ENCODE data around the gene MIA2.

DNA sequence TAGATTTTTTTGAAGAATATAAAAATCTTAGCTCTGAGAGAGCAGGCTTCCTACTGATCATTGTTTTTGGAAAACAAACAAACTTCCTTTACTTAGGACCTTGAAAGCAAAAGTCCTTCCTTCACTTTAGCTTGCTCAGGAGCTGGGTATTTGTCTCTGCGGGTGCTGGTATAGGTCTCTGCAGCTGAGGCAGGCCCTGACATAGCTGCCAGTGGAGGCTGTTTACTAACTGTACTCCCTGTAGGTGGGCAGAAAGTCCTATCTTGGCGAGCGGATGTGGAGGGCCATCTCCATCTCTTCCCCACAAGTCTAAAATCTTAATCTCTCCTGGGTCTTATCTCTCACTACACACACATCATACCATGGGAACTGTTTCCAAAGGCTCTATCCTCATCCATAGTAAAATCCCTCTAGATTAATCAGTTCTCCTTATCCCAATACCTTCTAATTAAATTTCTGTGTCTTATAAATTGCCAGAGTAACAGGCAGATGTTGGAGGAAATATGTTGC, 4.1 kb upstream of the MIA2 start:
- TF ChIP-seq, protein P1, sequence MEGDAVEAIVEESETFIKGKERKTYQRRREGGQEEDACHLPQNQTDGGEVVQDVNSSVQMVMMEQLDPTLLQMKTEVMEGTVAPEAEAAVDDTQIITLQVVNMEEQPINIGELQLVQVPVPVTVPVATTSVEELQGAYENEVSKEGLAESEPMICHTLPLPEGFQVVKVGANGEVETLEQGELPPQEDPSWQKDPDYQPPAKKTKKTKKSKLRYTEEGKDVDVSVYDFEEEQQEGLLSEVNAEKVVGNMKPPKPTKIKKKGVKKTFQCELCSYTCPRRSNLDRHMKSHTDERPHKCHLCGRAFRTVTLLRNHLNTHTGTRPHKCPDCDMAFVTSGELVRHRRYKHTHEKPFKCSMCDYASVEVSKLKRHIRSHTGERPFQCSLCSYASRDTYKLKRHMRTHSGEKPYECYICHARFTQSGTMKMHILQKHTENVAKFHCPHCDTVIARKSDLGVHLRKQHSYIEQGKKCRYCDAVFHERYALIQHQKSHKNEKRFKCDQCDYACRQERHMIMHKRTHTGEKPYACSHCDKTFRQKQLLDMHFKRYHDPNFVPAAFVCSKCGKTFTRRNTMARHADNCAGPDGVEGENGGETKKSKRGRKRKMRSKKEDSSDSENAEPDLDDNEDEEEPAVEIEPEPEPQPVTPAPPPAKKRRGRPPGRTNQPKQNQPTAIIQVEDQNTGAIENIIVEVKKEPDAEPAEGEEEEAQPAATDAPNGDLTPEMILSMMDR (IDR thresholded peaks at IDR 0.05) = no peak
- TF ChIP-seq POLR2A (IDR thresholded peaks at IDR 0.05) (no peak), POLR2AphosphoS5 (IDR thresholded peaks at IDR 0.05) (no peak)
